ENCODE results near the gene DACT3.

The DACT3 gene

DNA sequence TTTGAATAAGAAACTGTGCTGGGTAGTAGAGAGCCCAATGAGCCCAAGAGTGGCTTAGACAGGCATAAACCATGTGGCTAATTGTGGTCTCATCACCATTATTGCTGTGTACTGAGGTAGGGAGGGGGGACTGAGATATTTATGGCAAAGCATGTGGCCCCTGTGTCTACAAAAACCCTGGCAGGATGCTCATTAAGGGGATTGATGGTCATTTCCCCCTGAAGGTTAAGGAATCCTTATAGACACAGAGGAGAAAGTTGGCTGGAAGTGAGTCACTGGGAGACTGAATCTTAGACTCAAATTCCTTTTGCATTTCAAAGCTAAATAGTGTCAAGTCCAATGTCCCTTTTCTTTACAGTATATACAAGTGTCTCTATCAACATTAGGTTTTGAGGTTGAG is 9.8 kb upstream of the DACT3 start:
- in situ Hi-C loops (cut with MboI; ENCODE audit: low sequenced_read_pairs), result no loop called here

DNA sequence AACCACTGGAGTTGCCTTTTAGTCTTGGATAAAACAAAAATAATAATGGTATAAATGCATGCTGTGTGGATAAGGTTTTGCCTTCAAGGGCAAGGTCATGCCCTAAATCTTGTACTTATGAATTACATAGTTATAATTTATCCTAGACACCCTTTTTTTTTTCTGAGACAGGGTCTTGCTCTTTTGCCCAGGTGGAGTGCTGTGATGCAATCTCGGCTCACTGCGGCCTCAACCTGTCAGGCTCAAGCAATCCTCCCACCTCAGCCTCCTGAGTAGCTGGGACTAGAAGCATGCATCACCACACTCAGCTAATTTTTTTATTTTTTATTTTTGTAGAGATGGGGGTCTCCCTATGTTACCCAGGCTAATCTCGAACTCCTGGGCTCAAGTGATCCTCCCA is 7.7 kb upstream of the DACT3 start:
- in situ Hi-C loops (cut with MboI; ENCODE audit: low sequenced_read_pairs), result no loop called here

DNA sequence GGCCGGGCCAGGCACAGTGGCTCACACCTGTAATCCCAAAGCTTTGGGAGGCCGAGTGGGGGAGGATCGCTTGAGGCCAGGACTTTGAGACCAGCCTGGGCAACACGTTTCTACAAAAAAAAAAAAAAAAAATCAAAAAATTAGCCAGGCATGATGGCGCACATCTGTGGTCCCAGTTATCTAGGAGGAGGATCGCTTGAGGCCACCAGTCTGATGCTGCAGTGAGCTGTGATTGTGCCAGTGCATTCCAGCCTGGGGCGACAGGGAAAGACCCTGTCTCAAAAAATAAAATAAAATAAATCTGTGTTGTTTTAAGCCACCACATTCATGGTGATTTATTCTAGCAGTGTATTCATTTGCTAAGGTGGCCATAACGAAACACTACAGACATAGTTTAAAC is 4.1 kb upstream of the DACT3 start:
- in situ Hi-C loops (cut with MboI; ENCODE audit: low sequenced_read_pairs), result no loop called here

DNA sequence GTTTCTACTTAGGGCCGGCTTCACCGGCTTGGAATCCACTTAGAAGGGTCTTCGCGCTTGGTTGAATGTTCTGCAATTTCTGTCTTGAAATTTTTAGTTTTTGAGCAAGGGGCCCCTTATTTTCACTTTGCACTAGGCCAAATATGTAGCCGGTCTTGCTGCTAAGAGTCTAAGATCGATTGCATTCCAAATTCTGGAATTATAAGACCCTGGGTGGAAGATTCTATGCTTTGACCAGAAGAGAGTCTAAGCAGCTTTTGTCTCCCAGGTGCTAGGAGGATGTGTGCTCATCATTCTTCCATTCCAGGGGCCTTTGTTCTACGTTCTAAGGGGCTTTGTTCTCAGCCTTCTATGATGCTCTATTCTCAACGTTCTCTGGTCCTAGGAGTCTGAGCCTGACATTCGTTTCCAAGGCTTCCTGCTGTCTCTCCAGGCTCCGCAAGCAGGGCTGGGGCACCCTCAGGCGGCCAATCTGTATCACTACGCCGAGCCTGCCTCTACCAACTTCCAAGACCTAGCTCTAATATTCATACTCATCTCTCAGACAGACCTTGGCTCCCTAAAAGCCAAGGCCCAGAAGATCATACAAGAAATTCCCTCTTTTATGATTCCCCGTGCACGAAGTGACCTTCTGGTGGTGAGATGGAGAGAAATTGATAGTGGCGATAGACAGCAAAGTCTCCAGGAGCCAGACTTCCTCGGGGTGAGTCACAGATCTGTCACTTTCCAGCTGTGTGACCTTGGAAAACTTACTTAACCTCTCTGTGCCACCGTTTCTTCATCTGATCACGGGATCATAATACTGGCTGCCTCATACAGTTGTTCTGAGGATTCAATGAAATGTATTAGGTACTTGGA is 982 bp upstream of the DACT3 start:
- in situ Hi-C loops (cut with MboI; ENCODE audit: low sequenced_read_pairs), result no loop called here

DNA sequence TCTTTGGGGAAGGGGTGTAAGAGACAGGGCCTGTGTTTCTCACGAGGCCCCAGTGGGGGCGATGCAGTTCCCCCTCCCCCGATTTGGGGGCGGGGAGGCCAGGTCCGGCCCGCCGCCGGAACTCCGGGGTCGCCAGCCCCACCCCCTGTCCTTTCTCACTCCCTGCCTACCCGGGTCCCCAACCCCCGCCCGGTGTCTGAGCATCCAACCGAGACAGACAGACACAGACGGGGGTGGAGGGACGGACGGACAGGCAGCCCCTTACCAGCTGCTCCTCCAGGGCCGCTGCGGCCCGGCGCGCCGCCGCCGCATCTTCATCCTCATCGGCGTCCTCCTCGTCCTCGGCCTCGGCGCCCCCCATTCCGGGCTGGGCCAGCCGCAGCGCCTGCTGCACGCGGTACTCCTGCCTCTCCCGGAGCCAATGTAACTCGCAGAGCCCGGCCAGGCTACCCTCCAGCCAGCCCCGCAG is 397 bp downstream of the DACT3 start:
- in situ Hi-C loops (cut with MboI; ENCODE audit: low sequenced_read_pairs), result no loop called here

DNA sequence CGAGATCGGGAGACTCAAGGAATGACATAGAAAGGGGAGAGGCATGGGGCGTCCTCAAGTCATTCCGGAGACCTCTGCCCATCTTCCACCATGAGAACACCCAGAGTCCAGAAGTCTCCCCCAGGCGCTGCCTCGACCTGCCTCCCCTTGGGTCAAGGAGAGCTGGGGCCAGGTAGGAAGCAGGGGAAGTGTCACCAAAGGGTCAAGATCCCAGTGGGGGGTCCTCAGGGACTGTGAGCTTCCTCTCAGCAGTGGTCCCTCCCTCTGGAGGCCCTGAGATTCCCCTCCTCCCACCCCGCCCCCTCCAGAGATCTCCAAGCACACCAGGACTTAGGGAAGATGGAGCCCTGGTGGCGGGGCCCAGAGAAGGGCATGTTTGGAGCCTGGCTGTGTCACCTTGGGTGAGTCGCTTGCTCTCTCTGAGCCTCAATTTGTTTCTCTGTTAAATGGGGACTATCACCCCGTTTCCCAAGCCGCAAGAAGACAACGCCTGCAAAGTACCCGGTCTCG is 919 bp downstream of the DACT3 start:
- in situ Hi-C loops (cut with MboI; ENCODE audit: low sequenced_read_pairs), result no loop called here

DNA sequence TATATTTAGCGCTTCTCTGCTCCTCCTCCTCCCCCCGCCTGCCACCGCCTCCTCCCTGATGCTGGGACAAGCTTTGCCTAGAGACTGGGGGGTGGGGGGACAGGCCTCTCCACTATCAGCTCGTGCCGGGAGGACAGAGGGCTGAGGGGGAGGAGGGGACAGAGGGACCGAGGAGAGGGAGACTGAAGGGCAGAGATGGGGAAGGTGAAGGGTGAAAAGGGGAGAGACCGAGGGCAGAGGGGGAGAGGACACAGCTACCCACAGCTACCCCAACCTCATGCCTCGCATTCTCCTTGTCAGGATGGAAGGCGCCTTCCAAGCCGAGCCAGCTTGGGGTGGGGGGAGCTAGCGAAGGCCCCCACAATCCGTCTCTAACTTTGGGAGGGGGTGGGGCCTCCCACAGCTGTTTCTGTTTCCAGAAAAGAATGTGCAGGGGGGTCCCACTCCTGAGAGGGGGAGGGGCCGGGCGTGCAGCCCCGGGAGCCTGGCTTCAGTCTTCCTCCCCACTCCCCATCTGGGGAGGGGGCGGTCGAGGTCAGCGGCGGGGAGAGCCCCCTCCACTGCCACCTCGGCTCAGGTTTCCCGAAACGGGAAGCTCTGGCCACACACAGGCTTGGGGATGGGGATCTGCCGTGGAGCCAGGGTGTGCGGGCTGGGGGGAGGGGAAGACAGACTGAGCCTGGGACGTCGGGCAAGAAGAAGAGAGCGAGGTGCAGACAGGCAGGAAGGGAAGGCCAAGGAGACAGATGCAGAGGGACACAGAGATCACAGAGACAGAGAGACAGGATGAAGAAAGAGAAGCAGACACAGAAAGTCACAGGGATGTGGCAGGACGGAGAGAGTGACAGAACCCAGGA is 1.6 kb downstream of the DACT3 start:
- in situ Hi-C loops (cut with MboI; ENCODE audit: low sequenced_read_pairs), result no loop called here

DNA sequence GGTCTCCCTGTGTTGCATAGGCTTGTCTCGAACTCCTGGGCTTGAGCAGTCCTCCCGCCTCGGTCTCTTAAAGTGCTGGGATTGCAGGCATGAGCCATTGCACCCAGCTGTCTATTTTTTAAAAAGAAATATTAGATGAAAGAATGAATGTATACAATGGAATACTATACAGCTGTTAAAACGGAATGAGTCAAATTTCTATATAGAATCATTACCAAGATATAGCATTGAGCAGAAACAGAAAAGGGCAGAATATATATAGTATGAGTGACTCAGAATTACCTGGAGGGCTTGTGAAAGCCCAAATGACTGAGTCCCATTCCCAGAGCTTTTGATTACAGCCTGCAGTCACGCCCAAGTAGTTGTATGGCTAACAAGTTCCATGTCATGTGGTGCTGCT is 4.4 kb downstream of the DACT3 start:
- in situ Hi-C loops (cut with MboI; ENCODE audit: low sequenced_read_pairs), result no loop called here

DNA sequence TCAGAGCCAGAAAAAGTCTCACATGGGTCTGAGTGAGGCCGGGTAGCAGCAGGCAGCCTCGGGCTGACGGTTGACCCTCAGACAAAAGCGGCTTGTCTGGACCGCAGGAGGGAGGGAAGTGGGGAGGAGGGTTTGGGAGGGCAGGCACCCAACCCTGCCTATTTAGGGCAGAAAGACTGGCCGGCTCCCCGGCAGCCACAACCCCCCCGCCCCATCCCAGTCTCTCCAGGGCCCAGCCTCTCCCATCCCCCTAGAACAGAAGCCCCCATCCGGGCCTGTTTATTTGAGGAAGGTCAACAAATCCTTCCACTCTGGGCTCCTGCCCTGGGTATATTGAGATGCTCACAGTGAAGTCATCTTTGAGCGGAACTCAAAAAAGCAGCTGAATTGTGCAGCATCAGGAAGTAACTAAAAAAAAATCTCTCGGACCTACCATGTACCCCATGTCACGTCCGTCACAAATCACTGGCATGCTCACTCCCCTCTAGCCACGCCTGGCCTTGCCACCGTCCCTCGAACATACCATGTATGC is 6.3 kb downstream of the DACT3 start:
- in situ Hi-C loops (cut with MboI; ENCODE audit: low sequenced_read_pairs), result no loop called here

DNA sequence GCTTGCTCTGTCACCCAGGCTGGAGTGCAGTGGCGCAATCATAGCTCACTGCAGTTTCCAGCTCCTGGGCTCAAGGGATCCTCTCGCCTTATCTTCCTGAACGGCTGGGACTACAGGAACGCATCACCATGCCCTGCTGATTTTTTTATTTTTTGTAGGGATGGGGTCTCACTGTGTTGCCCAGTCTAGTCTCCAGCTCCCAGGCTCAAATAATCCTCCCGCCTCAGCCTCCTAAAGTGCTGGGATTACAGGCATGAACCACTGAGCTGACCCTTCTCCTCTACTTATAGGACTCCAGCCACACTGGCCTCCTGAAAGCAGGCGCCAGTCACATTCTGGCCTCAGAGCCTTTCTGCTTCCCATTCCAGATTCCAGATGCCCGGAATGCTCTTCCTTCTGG is 10.5 kb downstream of the DACT3 start:
- in situ Hi-C loops (cut with MboI; ENCODE audit: low sequenced_read_pairs), result no loop called here

DNA sequence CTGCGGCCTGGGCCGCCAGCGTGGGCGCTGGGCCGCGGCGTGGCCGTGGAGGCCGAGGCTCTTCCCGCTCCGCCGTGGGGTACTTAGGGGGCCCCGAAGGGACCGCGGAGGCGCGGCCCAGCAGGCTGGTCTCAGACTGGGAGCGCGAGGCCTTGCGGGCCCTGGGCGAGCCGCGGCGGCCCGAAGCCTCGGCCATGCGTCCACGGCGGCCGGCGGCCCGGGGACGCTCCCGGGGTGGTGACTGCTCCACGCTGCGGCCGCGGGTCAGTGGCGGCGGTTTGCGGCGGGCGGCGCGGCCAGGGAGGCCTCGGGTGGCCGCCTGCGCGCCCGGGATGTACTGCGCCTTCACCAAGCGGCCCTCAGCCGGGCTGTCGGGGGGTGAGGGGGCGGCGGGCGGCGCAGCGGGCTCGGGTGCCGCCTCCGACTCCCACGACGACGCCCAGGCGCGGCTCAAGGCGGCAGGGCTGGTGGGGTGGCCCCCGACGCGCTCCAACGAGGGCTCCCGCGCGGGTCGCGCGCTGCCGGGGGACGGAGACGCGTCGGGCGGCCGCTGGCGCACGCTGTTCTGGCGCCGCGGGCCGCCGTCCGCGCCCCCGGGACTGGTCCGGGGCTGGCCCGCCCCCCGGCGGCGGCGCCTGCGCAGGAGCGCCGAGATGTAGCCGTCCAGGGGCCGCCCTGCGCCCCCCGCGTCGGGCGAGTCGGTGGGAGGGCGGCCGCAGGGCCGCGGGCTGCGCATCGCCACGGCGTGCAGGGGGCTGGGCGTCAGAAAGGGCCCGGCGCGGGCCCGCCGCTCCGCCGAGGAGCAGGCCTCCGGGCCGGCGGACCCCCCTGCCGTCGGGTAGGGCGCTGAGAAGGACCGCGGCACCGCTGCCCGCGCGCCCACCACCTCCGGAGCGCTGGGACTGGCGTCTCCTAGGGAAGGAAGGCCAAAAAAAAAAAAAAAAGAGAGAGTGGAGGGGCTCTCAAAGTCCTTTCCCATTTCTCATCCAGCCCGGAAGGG is 11.7 kb downstream of the DACT3 start:
- in situ Hi-C loops (cut with MboI; ENCODE audit: low sequenced_read_pairs), result no loop called here

DNA sequence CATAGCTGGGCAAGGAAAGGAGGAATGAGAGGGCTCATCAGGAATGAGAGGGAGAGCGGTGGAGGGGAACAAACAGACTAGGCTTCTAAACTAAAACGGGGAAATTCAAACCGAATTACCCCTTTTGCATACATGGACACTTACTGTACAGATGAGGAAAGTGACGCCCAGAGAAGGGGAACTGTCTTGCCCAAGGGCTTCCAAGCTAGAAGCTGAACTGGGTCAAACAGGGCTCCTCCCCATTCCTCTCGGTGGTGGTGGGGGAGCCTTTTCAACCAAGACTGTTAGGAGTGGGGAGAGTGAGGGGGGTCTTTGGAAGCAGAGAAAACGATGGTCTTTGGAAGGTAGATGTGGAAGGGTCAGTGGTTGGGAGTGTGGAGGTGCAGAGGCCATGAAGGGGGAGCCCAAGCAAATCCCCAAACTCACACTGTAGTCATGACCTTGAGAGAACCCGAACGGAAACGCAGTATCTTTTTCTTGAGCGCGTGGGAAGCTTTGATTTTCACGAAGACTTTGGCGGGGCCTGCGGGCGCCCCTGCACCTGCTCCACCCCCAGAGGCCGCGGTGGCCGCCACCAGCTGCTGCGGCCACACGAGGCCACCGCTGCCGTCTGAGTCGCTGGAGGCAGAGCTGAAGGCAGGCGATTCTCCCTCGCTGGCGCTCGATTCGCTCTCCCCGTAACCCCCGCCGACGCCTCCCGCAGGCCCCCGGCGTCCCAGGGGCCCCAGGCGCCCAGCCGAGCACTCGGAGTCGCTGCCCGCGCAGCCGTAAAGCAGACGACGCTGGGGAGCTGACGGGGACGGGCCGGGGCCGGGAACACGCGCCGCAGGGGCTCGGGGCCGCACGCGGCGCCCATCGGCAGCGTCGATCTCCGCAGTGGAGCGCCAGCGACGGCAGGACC is 12.7 kb downstream of the DACT3 start:
- in situ Hi-C loops (cut with MboI; ENCODE audit: low sequenced_read_pairs), result no loop called here

DNA sequence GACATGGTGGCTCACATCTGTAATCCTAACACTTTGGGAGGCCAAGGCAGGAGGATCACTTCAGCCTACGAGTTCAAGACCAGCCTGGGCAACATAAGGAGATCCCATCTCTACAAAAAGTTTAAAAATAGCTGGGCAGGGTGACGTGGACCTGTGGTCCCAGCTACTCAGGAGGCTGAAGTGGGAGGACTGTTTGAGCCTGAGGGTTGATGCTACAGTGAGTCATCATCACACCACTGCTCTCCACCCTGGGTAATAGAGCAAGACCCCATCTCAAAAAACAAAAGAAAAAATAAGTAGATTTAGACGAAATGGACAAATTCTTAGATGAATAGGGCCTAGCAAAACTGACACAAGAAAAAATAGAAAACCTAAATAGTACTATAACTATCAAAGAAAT is 14.6 kb downstream of the DACT3 start:
- in situ Hi-C loops (cut with MboI; ENCODE audit: low sequenced_read_pairs), result no loop called here

DNA sequence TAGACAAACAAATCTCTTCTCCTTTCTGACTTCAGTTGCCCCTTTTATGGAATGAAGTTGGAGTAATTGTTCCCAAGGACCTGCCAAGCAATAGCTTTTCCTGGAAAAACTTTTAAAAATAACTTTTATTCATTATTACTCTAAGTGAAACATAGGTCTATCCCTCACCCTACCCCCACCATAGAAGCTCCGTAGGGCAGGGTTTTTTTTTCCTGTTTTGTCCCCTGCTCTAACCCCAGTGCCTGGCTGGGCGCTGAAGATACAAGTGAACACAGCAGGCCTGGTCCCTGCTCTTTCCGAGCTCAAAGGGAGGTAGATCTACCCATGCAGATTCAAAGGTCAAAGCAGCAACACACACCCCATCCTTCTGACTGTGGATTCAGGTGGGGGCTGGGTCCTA is 16.3 kb downstream of the DACT3 start:
- in situ Hi-C loops (cut with MboI; ENCODE audit: low sequenced_read_pairs), result no loop called here

DNA sequence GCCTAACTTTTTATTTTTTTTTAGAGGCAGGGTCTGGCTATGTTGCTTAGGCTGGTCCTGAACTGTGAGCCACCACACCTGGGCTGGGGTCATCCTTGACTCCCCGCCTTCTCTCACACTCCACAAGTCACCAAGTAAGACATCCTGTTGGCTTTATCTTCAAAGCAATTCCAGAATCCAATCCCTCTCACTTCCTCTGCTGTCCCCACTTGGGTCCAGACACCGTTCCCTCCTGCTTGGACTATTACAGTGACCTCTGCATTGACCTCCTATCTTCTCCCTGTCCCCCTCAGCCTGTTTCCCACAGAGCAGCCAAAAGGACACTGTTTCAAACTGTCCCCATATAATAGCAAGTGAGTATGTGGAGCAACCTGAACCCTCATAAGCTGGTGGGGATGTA is 20.3 kb downstream of the DACT3 start:
- in situ Hi-C loops (cut with MboI; ENCODE audit: low sequenced_read_pairs), result no loop called here

DNA sequence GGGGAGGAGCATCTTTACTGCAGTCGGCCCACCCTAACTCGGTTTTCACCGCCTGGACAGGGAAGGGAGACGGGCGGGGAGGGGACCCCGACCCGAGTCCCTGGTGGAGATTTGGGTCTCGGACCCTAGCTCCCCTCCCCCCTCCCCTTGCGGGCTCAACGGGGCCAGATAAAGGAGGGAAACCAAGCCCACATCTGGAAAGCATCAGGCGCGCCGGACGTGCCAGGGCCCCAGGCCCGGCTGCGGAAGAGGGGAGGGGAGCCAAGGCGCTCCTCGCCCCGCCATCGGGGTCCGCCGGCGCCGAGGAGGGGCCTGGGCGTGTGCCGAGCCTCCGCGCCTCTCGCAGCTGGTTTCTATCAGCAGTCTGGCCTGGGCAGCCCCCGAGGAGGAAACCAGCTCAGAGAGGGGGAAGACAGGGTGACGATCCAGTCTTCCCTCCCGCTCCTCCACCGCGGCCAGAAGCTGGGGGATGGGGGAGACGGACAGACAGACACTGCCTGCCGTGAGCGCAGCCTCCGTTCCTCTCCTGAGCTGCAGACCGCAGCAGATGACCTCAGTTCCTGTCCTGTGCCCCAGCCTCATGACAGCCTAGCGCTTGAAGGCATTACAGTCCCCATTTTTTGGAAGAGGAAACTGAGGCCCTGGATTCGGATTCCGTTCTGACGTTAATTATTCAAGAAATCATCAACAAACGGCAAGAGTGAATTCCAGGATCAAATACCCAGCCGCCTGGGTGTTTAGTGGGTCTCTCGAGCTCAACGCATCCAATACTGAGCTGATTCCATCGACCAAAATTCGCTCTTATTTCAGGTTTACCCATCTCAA is 21.4 kb downstream of the DACT3 start:
- in situ Hi-C loops (cut with MboI; ENCODE audit: low sequenced_read_pairs), result no loop called here

DNA sequence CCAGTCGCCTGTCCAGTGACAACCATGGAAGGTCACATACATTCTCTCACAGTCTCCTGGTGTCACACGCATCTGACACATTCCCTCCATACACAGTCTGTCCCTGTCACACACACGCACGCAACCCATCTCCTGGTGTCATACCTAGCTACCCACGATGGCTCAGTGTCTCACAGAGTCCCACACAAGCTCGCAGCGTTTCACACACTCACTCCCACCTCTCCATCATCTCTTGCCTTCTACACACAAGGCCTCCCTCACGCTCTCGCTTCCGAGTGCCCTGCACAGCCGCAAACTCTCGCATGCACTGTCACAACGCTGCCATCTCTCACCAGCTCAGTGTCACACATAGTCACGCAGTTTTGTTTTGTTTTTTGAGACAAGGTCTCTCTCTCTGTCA is 23.8 kb downstream of the DACT3 start:
- in situ Hi-C loops (cut with MboI; ENCODE audit: low sequenced_read_pairs), result no loop called here

DNA sequence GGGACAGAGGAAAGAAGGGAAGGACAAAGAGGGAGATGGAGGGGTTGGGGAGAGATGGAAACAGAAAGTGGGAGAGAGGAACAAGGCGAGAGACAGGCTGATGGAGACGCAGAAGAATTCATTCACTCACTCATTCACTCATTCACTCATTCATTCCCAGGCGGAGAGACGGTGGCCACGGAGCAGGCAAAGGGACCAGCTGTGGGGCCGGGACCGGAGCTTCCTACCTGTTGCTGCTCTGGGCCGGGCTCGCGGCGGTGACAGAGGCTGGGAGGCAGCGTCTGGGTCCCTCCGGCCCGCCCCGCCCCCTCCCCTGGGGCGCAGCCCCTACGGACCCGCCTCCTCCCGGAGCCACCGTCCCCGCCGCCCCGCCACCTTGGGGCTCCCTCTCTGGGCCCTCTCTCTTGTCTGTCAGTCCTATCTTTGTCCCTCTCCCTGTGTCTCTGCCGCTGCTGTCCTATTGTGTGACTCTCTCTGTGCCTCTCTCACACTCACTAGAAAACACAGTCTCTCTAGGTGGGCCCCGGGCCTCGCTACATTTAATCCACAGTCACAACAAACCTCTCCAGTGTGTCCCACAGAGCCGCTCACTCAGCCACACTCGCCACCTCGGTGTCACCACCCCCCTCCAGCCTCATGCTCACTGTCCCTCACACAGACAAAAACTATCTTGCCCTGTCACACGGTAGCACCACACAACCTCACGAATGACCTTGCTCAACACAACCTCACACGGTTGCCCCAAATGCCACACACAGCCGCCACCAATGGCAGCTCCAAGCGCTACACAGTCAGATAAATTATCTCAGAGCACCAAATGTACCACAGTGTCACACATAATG is 24.8 kb downstream of the DACT3 start, which contains the start of gene GNG8:
GNG8 (minus strand) TSS at position 283 of the 842 bp plus-strand sequence. CDS start 1,520 bp downstream, outside the sequence.
- in situ Hi-C loops (cut with MboI; ENCODE audit: low sequenced_read_pairs), result no loop called here
